Stomach (tissue), 4 donors: ENCODE results near the gene CPZ.

ENCODE experiments used
- CTCF ChIP-seq, 7 experiments: fragments of 450-650 bp in 4 of 7; fragments of 200-600 bp in 3 of 7; sonication (generic) in 3 of 7; IDR thresholded peaks; one replicate each; pipeline ENCODE4 v1.5.1; 2016 to 2019; ENCODE audit warnings: antibody characterized with exemption in 7 of 7, control low read depth in 2 of 7, mild to moderate bottlenecking in 1 of 7
- EP300 ChIP-seq: sonication (generic); formaldehyde crosslinking; IDR thresholded peaks from one replicate; pipeline ENCODE4 v1.6.1; 2017; ENCODE audit warnings: antibody characterized with exemption
- POLR2A ChIP-seq, 4 donors: fragments of 450-650 bp; IDR thresholded peaks; one replicate each; pipeline ENCODE4 v1.6.1; 2016; ENCODE audit warnings: antibody characterized with exemption in 4 of 4, control low read depth in 2 of 4, mild to moderate bottlenecking in 1 of 4, moderate library complexity in 1 of 4
- POLR2AphosphoS5 ChIP-seq, 3 donors: sonication (generic); formaldehyde crosslinking; IDR thresholded peaks; one replicate each; pipeline ENCODE4 v1.6.1; 2016; ENCODE audit warnings: antibody characterized with exemption in 3 of 3

- TF ChIP-seq CTCF (IDR thresholded peaks at IDR 0.05) (no peak), POLR2A (IDR thresholded peaks at IDR 0.05) (no peak), POLR2AphosphoS5 (IDR thresholded peaks at IDR 0.05) (no peak), EP300 (no peak)
Measured at GRCh38 chr4:8656711-8657380, 64.3 kb downstream of the CPZ start.
